NCI-H69 (cell line): ENCODE data around the gene CREBBP.

Experiments
- DNase-seq: peaks from one replicate; lab custom pipeline; 2025; lab: John Stamatoyannopoulos, UW

Gene CREBBP

DNA sequence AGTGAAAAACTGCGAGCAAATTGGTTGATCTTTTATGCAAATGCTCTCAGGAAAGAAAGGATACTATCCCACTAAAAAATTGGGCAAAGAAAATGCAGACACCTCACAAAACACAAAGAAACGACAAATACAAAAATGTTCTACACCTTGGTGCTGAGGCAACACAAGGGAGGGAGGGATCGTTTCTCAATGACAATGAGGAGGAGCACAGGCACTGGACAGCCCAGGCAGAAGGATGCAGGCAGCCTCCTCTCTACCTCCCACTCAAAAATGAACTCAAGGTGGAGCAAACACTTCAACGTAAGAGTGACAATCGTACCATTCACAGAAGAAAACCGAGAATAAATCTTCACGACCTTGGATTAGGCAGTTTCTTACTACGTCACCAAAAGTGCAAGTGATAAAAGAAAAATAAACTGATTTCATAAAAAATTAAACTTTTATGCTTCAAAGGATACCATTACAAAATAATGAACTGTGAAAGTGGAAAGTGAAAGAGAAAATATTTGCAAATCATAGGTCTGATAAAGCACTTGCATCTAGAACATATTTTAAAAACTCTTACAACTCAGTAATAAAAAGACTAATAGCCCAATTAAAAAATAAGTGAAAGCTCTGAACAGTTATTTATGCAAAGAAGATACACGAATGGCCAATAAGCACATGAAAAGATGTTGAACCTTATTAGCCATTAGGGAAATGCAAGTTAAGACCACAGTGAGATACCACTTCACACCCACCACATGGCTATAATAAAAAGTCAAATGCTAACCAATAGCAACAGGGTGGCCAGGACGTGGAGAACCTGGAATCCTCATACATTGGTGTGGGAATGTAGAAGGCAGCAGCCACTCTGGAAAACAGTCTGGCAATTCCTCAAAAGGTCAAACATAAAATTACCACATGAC lies 82.4 kb downstream of the CREBBP start:
- DNase-seq, result no peak

DNA sequence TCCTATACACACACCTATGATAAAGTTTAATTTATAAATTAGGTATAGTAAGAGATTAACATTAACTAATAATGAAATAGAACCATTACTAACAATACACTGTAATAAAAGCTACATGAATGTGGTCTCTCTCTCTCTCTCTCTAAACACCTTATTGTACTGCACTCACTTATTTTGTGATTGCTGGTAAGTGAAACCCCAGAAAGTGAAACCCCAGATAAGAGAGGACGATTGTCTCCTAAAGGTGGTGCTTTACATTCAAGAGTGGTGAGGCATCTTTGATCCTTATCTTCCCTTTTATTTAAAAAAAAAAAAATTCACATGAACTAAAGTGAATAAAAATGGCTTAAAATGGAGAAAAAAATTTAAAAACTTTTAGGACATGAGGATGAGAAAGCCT lies 83.0 kb downstream of the CREBBP start:
- no peak for DNase-seq

DNA sequence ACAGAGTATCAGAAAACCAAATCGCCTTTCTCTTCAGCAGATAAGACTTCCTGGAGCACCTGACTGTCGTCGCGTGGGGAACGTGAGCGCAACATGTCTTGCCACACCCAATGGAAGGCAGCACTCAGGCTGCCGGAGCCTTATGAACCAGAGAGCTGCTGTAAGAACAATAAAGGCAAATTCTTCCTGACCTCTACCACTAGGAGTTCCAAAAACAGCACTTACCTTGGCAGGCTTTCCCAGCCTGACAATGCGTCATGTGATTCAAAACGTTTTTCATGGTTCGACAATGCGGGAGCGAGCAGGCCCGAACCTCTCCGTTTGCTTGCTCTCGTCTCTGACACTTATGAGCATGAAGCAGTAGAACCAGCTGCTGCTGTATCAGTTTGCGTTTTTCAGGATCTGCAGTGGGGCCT lies 87.3 kb downstream of the CREBBP start:
- DNase-seq, result no peak

DNA sequence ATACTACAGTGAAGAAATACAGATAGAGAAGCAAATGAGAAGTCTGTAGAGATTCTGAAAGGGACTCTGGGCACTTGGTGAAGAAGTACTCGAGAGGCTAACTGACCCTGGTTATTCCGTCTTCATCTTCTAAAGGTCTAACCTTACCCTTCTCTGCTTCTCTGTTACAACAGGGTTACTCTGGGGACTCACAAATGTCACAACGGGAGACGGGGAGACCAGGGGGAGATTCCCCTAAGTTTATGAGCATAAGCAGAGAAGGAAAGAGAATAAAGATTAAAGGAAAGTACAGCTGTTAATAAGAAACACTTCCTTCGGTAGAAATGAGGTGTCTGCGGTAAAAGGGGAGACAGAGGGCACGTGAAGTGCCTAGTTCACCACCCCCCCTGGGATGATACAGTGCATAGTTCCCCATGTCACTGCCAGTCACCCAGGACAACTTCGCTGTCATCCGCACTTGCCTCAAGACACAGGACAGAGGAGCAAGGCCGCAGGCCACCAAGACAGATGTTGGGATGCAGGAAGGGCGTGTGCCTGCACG lies 88.0 kb downstream of the CREBBP start:
- no peak for DNase-seq

DNA sequence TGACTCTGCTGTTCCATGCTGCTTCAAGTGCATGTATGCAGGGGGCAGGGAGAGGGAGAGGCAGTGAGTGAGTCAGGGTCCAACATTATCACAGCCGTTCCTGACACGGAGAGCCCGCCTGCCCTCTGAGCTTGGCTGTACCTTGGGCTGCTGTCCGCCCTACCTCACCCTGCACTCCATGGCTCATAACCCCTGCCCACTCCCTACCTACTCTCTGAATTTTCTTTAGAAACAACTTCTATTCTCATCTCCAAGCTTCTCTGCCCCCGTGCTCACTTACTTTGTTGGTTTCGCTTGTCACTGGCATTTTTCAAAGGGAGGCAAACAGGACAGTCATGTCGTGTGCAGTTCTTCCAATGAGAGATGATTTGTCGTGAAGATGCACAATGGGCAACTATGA lies 88.8 kb downstream of the CREBBP start:
- no peak for DNase-seq

DNA sequence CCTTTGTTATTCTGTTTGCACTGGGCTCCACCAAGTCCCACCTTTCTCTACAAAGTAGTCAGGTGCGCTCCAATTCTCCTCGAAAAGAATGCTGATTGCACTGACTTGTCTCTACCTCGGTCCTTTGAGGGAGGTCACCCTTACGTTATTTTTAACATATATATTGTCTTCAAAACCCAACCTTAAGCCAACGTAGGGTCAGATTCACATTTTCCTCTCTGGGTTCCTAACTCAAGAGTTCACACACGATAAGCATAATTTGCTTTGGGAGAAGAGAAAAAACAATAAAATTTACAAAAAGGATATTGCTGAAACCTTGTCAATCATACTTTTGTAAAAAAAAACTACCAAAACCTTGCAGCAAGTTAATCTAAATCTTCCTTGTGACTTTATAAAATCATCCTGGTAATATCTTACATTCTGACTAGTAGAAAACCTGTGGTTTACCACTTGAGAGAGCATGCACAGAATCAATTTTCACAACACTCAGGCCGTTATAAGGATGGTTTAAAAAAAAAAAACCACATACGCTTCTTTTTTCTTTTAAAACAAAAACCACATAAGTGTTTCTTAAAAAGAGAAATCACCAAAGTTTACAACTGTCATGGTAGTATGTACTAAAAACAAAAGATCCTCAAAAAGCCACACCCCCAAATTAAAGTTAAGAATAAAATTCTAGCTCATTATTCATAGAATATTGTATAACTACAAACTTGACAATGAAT lies 91.0 kb downstream of the CREBBP start:
- no peak for DNase-seq

DNA sequence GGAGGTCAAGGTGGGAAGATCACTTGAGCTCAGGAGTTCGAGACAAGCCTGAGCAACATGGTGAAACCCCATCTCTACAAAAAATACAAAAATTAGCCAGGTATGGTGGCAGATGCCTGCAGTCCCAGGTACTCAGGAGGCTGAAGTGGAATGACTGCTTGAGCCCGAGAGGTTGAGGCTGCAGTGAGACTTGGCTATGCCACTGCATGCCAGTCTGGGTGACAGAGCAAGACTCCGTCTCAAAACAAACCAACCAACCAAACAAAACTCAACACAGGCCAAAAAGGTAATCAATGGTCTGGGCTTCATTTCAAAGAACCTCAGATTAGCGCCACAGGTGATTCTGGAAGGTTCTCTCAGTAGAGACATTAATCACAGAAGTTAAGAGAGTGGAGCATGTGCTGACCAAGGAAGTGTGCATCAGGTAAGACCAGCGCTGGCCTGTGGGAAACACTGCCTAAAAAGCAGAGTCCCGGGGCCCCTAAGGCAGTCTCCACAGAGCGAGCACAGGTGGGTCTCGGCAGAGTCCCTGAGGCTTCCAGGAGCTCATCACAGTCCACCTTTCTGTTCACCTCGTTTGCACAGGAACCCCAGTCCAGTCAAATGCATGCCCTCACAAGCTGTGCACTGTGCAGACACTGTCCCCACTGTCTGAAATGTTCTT lies 91.7 kb downstream of the CREBBP start:
- DNase-seq, result no peak

DNA sequence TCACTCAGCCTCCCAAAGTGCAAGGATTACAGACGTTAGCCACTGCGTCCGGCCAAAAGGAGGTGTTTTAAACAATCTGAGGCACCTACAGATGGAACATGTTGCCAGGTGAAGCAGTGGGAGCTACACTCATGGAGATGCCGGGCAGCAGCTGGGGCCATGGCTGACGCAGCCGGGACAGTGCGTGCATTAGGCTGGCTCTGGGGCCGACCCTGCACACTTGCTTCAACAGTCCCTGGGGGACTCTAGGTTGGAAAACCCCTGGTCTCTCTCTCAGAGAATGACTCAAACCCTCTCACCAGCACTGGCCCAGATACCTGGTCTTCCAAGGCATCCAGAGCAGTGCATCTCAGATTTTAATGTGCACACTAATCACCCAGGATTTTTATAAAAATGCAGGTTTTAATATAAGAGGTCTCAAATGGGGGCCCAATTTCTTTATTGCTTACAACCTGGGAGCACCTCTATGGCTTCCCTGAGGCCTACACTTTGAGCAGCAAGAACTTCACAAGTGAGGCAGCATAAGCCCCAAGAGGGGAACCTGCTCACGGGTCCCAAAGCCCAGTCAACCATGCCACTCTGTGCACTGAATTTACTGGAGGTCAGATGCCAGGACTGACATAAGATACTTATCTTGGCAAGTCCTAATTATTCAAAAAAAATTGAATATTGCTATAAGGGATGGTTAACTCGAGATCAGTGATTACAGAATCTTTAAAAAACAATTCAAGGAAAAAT lies 92.4 kb downstream of the CREBBP start:
- no peak for DNase-seq

DNA sequence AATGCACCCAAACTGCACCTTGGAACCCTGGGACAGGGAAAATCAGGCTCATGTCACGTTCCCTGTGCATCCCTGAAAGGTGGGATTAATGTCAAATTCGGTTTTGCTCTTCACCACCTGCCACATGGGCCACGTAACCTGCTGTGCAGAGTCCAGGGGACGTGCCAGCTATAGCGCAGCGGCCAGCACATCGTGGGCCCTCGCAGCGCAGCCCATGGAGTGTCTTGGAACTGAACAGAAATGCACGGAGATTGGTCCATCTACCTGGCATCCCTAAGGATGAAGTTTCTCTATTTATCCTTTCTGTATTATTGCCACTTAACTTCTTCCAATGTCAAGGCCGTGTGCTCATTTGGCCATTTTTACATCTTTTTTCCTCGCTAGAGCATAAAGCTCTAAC lies 95.1 kb downstream of the CREBBP start:
- DNase-seq, result no peak

DNA sequence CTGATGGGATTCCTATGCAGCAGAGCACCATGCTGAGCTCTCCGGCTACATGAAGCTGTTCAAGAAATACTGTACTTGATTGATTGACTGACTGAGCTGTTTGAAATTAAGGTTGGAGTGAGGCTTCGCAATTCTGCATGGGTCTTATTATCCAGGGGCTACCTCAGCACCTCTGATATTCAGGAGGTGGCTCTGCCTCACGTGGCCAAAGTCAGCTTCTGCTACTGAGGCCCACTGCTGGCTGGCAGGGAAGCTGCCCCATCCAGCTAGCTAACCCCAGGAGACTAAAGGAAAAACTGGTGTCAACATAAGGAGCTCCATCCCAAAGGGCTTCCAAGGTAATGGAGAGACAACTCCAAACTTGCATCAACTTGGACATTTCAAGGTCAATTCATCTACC lies 97.0 kb downstream of the CREBBP start:
- no peak for DNase-seq

DNA sequence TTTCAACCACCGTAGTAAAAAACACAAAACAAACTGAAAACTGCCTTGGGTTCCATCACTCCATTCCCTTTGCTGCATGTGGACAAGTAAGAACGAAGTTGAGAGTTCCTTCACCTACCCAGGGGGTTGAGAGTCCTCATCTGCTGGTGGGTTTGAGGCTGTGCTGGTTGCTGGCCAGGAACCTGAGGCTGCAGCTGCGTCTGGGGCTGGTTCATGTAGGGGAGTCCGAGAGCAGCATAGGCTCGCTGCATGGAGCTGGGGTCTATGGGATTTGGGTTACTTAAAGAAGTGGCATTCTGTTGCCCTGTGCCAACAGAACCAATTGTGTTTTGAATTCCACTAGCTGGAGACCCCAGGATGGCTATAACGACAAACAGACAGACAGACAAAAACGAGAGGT lies 97.9 kb downstream of the CREBBP start:
- no peak for DNase-seq

DNA sequence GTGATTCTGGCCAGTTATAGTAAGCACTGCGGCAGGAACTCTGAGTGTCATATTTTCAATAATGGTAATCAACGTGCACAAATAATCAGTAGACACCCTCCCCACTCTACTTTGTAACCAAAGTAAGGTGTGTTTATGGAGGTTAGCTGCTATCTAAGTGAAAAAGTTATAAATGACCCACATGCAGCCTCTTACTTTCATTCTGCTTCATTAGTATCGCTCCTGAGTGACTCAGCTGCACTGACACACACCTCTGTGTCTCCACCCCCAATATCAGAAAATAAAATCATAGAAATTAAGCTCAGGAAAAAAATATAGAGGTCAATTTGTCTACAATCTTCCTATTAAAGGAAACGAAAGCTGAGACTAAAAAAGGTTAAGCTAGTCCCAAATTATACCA lies 99.1 kb downstream of the CREBBP start:
- no peak for DNase-seq

DNA sequence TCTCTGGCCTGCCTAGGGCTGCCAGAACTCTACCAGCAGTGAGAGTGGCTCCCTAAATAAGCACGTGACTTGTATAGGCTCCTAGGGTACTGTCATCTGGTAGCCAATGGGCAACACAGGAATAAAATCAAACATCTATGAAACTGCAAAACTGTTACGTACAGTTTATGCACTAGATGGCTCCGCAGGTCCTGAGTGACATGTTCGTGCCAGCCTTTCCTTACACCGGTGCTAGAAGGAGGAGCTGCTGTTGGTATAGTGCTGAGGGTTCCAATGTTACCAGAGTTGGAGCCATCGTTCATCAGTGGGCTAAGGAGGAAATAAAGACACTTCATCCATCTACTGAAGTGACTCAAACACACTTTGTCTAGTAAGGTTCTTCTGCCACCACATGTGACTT lies 99.9 kb downstream of the CREBBP start:
- DNase-seq, result peak; percentile 27

DNA sequence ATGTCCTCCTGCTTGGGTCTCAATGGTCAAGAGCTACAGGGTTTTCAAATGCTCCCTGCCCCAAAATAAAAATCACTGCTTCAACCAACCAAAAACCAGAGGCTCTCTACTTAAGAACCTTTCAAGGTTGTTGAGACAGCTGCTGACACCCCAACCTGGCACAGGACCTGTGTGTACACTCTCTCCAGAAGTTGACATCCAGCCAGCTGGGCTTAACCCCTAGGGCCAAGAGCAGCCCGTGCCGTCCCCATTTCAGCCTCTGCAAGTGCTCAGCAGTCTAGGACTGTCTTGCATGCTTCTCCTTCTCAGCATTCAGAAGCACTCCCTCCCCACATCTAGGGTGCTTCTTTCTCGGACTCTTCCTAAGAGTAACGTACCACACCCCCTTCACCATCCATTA lies 104.2 kb downstream of the CREBBP start:
- peak; percentile 16 for DNase-seq

DNA sequence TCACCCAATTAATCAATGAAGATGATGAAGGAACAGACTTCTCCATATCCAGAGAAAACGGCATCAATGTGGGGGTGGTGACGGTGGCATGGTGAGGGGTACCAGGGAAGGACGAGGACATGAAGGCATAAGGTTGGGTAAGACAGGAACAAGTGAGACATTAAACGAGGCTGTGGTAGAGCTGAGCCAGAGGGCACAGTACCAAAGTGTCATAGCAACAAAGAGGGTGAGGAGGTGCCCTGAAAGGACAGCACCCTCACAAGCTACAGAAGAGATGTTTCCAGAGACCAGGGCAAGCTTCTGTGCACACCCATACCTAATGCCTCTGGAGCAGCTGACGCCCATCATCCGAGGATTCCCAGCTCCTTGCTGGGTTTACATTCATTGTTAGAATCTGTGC lies 105.7 kb downstream of the CREBBP start:
- DNase-seq, result no peak

DNA sequence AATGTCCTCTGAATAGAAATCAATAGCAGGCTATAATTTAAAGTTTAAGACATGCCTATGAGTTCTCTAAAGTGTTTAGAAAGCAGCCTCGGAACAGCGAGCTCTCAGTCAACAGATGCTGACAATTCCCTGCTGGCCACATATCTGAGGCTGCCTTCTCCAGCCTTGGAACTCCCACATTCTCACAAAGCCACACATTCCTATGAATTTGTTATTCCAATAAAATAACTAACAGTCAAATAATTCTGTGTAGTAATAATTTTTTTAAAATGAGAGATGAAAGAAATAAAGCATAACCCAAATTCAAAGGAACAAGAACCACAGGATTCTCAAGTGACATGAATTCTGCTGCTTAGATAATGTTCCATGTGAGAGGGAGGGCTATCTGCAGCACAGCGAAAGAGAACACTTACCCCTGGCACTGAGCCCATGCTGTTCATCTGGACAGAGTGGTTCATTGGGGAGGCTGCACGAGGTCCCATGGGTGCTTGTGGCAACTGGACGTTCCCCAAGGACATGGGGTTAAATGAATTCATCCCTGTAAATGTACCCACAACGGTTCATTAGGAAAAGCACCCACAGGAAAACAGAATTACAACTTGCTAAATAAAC lies 106.3 kb downstream of the CREBBP start:
- DNase-seq, result peak; percentile 57

DNA sequence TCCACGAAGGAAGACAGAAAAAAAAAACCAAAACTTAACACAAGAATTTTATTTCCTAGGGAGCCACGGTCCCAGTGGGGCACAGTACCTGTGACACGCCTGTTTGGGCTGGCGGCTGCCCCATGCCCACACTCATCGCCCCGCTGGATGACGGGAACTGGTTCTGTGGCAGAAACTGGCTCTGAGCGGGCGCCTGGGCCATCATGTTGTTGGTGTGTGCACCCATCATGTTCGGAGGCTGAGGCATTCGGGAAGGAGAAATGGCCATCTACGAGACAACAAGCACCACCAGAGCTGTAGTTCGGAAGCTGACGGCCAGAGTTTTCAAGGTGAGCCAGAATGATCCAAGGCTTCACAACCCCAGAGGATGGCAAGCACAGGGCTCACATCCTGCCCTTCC lies 106.8 kb downstream of the CREBBP start:
- no peak for DNase-seq

DNA sequence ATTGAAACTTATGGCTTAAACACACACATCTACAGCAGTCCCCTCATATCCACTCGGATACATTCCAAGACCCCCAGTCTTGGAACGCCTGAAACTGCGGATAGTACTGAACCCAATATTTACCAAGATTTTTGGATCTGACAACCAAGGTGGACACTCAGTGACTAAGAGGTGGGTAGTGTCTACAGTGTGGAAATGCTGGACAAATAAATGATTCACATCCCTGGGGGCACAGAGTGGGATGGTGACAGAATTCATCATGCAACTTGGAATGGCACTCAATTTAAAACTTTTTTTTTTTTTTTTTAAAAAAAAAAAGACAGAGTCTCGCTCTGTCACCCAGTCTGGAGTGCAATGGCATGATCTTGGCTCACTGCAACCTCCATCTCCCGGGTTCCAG lies 109.0 kb downstream of the CREBBP start:
- DNase-seq, result no peak

DNA sequence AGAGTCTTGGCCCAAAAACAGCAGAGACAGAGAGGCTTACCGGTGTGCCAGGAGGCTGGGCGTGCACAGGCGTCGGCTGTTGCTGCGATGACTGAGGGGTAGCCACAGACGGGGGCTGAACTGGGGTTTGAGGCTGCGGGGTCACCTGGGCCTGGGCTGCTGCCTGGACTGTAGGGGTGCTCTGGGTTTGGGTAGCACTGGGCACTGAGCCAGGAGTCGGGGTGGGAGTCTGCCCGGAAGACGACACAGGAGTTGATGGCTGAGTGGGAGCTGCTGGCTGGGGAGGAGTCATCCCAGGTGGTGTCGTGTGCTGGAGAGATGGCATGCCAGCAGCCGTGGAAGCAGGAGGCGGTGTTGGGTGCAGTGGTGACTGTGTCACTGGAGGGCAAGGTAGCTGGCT lies 110.0 kb downstream of the CREBBP start:
- DNase-seq, result no peak

DNA sequence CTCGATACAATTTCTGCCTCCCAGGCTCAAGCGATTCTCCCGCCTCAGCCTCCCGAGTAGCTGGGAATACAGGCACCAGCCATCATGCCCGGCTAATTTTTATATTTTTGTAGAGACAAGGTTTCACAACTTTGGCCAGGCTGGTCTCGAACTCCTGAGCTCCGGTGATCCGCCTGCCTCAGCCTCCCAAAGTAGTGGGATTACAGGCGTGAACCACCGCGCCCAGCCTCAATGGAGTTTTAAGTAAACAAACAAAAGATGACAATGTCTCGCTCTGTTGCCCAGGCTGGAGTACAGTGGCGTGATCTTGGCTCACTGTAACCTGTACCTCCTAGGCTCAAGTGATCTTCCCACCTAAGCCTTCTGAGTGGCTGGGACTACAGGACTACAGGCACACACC lies 110.6 kb downstream of the CREBBP start:
- DNase-seq, result no peak

DNA sequence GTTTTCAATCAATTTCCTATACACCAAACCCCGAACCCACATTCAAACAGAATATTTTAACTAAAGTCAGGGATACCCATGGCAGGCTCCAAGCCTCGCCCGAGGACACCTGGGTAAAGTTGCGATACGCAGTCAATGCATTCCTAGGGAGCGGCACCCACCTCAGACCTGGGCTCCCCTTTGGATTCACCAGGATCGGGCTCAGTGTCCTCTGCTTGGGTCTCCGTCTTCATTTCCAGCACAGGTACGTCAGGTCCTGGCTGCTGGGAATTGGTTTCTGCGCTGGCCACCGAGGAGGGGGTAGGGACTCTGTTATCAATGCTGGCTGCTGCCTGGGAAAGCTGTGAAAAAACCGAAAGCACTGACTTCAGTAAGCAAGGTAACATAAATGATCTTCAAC lies 111.5 kb downstream of the CREBBP start:
- DNase-seq, result no peak
